ENCODE data around the gene GBP5. TPM values are rescaled to one million over a fixed set of nuclear protein-coding genes. Genes with fewer than 3 reads are reported as not detected.
"Not testable (repeated sequence)": the region's sequence is repeated elsewhere in the genome, so short reads cannot be mapped to it uniquely, and the experiment has no call there.

GBP5 gene
- total RNA-seq, 1 donor: under 0.01 TPM

GRCh38 chr1:89291276-89291675 is 18.6 kb upstream of the GBP5 start:
- no peak overlapping the region for H3K4me3 ChIP-seq (ENCODE audit: low read depth, low read length)
- TF ChIP-seq CTCF (IDR thresholded peaks at IDR 0.05; ENCODE audit: insufficient read depth, low read length): no peak
- no peak for DNase-seq (ENCODE audit: low read depth)

DNA sequence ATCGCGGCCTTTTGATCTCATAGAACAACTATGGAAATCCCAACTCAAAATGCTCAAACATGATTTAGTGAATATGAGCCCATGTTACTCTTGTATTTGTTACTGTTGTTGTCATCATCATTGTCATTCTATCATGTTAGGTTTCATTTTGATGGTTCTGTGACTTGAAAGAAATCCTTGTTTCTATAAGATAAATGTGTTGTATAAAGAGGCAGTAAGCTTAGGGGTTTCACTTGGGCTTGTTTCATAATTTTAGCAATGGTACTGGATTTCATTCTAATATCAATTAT is 15.3 kb upstream of the GBP5 start:
- H3K4me3 ChIP-seq (ENCODE audit: low read depth, low read length): no peak overlapping the region
- TF ChIP-seq CTCF (IDR thresholded peaks at IDR 0.05; ENCODE audit: insufficient read depth, low read length): no peak
- no peak for DNase-seq (ENCODE audit: low read depth)

GRCh38 chr1:89287181-89288050 is 14.8 kb upstream of the GBP5 start:
- no peak for TF ChIP-seq CTCF (IDR thresholded peaks at IDR 0.05; ENCODE audit: insufficient read depth, low read length)
- no peak for DNase-seq (ENCODE audit: low read depth)
- H3K4me3 ChIP-seq (ENCODE audit: low read depth, low read length): no peak overlapping the region

- DNase-seq (ENCODE audit: low read depth): no peak
- no peak for TF ChIP-seq CTCF (IDR thresholded peaks at IDR 0.05; ENCODE audit: insufficient read depth, low read length)
- no peak overlapping the region for H3K4me3 ChIP-seq (ENCODE audit: low read depth, low read length)
These were observed 14.0 kb upstream of the GBP5 start for GRCh38 chr1:89286549-89287180.

- TF ChIP-seq CTCF (IDR thresholded peaks at IDR 0.05; ENCODE audit: insufficient read depth, low read length): no peak
- H3K4me3 ChIP-seq (ENCODE audit: low read depth, low read length): no peak overlapping the region
- DNase-seq (ENCODE audit: low read depth): no peak
These were observed 13.2 kb upstream of the GBP5 start for GRCh38 chr1:89285745-89286380.

DNA sequence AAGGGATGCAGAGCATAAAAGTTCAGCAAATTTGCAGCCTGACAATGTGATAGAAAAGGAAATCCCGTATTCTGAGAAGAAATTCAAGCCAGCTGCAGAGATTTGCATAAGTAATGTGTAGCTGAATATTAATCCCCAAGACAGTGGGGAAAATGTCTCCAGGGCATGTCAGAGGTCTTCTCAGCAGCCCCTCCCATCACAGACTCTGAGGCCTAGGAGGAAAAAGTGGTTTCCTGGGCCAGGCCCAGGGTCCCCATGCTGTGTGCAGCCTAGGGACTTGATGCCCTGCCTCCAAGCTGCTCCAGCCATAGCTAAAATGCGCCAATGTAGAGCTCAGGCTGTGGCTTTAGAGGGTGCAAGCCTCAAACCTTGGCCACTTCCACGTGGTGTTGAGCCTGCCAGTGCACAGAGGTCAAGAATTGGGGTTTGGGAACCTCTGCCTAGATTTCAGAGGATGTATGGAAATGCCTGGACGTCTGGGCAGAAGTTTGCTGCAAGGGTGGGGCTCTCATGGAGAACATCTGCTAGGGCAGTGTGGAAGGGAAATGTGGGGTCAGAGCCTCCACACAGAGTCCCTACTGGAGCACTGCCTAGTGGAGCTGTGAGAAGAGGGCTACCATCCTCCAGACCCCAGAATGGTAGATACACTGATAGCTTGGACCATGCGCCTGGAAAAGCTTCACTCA is 11.6 kb upstream of the GBP5 start:
- H3K4me3 ChIP-seq (ENCODE audit: low read depth, low read length): not testable (repeated sequence)

DNA sequence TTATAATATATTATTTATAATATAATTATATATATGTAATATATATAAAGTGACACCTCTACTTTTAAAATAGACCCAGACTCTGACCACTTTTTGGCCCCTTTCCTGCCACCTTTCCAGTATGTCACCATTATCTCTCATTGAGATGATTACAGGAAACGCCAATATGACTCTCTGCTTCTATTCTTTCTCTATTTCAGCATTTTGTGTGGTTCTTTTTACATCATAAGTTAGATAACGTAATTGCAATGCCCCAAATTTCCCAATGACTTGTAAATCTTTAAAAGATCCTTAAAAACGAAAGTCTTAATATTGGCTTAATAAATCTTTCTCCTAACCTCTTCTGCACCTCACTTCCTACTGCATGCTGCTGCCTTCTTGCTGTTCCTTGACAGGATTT is 8.1 kb upstream of the GBP5 start:
- no peak for TF ChIP-seq CTCF (IDR thresholded peaks at IDR 0.05; ENCODE audit: insufficient read depth, low read length)
- no peak overlapping the region for H3K4me3 ChIP-seq (ENCODE audit: low read depth, low read length)
- DNase-seq (ENCODE audit: low read depth): no peak

More for the DNA sequence above, 11.6 kb upstream of the GBP5 start:
- DNase-seq (ENCODE audit: low read depth): not testable (repeated sequence)
